ENCODE measurements around the gene PRR35.

DNA sequence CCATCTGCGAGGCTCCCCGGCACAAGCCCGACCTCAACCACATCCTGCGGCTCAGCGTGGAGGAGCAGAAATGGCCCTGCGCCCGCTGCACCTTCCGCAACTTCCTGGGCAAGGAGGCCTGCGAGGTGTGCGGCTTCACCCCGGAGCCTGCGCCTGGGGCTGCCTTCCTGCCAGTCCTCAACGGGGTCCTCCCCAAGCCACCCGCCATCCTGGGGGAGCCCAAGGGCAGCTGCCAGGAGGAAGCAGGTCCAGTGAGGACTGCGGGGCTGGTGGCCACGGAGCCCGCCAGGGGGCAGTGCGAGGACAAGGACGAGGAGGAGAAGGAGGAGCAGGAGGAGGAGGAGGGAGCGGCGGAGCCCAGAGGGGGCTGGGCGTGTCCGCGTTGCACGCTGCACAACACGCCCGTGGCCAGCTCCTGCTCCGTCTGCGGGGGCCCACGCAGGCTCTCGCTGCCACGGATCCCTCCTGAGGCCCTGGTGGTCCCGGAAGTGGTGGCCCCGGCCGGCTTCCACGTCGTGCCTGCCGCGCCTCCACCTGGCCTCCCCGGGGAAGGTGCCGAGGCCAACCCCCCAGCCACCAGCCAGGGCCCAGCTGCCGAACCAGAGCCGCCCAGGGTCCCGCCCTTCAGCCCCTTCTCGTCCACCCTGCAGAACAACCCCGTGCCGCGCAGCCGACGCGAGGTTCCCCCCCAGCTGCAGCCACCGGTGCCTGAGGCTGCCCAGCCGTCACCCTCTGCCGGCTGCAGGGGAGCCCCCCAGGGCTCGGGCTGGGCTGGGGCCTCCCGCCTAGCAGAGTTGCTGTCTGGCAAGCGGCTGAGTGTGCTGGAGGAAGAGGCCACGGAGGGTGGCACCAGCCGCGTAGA lies 13.1 kb upstream of the PRR35 start:
- peak in 4 of 5 experiments; percentile 42 to 63 (median 54) for TF ChIP-seq CTCF (IDR thresholded peaks at IDR 0.05 in 4 of 5, conservative IDR thresholded peaks at IDR 0.05 in 1 of 5)
- no peak for TF ChIP-seq POLR2A (IDR thresholded peaks at IDR 0.05)

Measured in gastrocnemius medialis (tissue), 4 donors.